Testis (tissue), 2 donors: ENCODE results near the gene CAPN5.

ENCODE experiments used
- CTCF ChIP-seq, 3 experiments: fragments of 450-650 bp in 2 of 3; fragments of 200-600 bp in 1 of 3; sonication (generic) in 1 of 3; IDR thresholded peaks; one replicate each; pipeline ENCODE4 v1.5.1; 2016 to 2019; ENCODE audit warnings: antibody characterized with exemption in 3 of 3, mild to moderate bottlenecking in 2 of 3, moderate library complexity in 1 of 3
- POLR2A ChIP-seq: fragments of 450-650 bp; IDR thresholded peaks from one replicate; pipeline ENCODE4 v1.6.1; 2017; ENCODE audit warnings: antibody characterized with exemption, mild to moderate bottlenecking, moderate library complexity

DNA sequence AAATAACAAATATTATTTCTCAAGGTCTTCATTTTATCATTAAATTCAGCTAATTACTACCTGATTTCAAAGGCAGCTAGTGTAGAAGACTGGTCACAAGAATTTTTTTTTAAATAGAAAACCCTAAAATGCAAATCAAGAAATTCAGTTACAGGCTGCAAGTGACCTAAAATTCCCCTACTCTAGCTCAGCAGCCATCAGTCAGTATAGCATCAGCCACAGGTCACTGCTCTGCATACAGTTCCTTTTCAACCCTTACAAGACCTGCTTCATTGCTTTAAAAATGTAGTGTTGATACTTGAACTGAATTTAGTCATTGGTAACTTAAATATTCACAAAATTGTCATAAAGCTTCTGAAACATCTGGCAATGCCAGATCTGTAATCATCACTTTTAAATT, 42.0 kb upstream of the CAPN5 start:
- no peak for TF ChIP-seq CTCF (IDR thresholded peaks at IDR 0.05)
- TF ChIP-seq POLR2A = no peak
